Activated CD4-positive, alpha-beta T cell treated with anti-CD3 and anti-CD28 coated beads, Interleukin-2, amount 10 ng/mL, durations not matched to agents 24 days and 14 days (primary cell): ENCODE measurements around the gene EVA1A. TPM values are rescaled to one million over a fixed set of nuclear protein-coding genes. Genes with fewer than 3 reads are reported as not detected.

Experiments used
- DNase-seq: peaks from one replicate; pipeline ENCODE4 v3.0.0; 2022
- H3K27ac Mint-ChIP-seq: one replicate; pipeline ENCODE4 v1.8.0; 2022; ENCODE audit warnings: mild to moderate bottlenecking, mixed read lengths
- H3K27me3 Mint-ChIP-seq: one replicate; pipeline ENCODE4 v1.8.0; 2022; ENCODE audit warnings: mixed read lengths
- H3K36me3 Mint-ChIP-seq: one replicate; pipeline ENCODE4 v1.8.0; 2022; ENCODE audit warnings: low read depth, mild to moderate bottlenecking, mixed read lengths
- H3K4me1 Mint-ChIP-seq: one replicate; pipeline ENCODE4 v1.8.0; 2021; ENCODE audit warnings: mixed read lengths
- H3K4me3 Mint-ChIP-seq: one replicate; pipeline ENCODE4 v1.8.0; 2022; ENCODE audit warnings: mild to moderate bottlenecking, moderate library complexity, mixed read lengths
- H3K9me3 Mint-ChIP-seq: one replicate; pipeline ENCODE4 v1.8.0; 2021; ENCODE audit warnings: mixed read lengths
- intact Hi-C: fragments of 100-400 bp; cut with micrococcal nuclease; formaldehyde crosslinking; loops from one replicate; pipeline ENCODE4 v1.15.1; 2023
- total RNA-seq: library from RNA; stranded (reverse); gene quantifications from 2 replicates; pipeline ENCODE4 v1.2.3, GENCODE V29; 2022

Gene EVA1A
- total RNA-seq, 1 donor from 2014 or later, result not detected

DNA sequence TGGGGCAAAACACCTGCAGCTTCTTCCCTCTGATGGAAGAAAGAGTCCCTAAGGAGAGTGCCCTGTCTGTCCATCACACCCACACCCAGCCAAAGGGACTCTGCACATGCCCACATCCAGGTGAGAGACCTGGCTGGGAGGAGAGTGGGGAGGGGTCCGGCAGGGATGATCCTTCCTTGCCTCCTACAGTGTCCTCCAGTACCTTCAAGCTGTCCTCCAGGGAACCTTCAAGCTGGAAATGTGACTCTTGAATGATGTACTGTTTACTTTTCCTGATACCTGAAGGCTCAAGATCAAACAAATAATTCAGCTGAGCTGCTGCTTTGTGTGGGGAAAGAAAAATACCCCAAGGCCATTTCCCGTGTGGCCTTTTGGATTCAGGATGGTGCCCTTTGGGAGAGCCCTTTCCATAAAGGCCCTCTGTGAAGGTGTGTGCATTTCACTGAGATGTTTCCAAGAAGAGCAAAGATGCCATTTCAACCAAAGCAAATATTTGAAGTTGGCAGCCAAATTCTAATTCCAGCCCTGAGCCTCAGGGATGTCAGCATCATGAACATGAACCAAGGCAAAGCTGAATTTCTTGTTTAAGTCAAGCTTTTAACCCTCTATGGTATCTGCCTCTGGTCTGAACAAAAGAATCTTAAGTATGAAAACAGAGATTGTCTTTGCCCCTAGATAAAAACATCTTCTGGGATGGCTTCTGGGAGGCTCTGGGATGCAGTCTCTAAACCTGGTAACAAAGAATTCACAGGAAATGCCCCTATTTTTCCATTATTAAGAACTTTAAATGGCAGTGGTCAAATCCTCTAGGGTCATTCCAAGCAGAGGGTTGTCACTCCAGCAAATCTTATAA is 11.1 kb downstream of the EVA1A start:
- peaks cover 6% of the 10 kb centered on the region for H3K27me3 Mint-ChIP-seq
- DNase-seq, result no peak
- no peak overlapping the region for H3K27ac Mint-ChIP-seq
- intact Hi-C loops, result no loop called here
- no peaks in the 10 kb centered on the region for H3K36me3 Mint-ChIP-seq
- H3K4me3 Mint-ChIP-seq, result no peak overlapping the region
- no peaks in the 10 kb centered on the region for H3K9me3 Mint-ChIP-seq
- no peaks in the 10 kb centered on the region for H3K4me1 Mint-ChIP-seq

DNA sequence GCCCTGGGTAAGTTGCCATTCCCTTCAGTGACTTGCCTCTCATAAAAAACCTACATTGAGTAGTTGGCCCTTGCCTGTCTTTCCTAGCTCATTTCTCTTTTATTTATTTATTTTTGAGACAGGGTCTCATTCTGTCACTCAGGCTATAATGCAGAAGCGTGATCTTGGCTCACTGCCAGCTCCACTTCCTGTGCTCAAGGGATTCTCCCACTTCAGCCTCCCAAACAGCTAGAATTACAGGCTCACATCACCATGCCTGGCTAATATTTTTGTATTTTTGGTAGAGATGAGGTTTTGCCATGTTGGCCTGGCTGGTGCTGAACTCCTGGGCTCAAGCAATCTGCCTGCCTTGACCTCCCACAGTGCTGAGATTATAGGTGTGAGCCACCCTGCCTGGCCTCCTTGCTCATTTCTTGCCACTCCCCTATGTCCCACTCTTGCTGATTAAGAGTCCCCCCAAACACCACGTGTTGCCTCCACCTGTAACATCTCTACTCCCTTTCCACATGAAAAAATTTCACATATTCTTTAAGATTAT is 12.6 kb downstream of the EVA1A start:
- no peak for DNase-seq
- no peaks in the 10 kb centered on the region for H3K36me3 Mint-ChIP-seq
- no peak overlapping the region for H3K27ac Mint-ChIP-seq
- no peak overlapping the region for H3K4me3 Mint-ChIP-seq
- intact Hi-C loops, result no loop called here
- H3K4me1 Mint-ChIP-seq, result no peaks in the 10 kb centered on the region
- no peaks in the 10 kb centered on the region for H3K9me3 Mint-ChIP-seq
- H3K27me3 Mint-ChIP-seq, result peaks cover 6% of the 10 kb centered on the region

DNA sequence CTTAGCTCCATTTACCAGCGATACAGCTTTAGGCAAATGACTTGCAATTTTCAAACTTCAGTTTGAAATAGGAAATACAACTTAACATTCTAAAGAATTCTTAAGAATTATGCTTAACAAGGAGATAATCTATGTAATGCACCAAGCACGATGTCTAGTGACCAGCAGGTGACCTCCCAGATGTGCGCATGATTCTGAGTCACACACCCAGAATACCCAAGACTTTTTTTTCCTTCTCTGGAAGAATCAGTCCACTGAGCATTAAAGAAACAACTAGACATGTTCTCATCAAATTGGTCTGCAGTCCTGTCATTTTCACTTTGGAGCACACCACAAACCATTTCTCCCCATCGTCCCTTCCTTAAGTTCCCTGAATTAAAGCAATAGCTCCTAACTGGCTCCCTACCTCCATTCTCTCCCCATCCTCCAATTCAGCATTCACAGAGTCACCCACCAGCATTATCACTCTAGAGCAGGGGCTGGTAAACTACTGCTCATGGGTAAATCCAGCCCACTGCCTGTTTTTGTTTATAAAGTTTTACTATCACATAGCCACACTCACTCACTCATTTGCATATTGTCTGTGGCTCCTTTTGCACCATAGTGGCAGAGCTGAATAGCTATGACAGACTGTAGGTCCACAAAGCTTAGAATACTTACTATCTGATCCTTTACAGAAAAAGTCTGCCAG is 13.2 kb downstream of the EVA1A start:
- intact Hi-C loops, result no loop called here
- no peak overlapping the region for H3K27ac Mint-ChIP-seq
- peaks cover 2% of the 10 kb centered on the region for H3K27me3 Mint-ChIP-seq
- no peak for DNase-seq
- no peaks in the 10 kb centered on the region for H3K4me1 Mint-ChIP-seq
- no peaks in the 10 kb centered on the region for H3K9me3 Mint-ChIP-seq
- no peak overlapping the region for H3K4me3 Mint-ChIP-seq
- H3K36me3 Mint-ChIP-seq, result no peaks in the 10 kb centered on the region

DNA sequence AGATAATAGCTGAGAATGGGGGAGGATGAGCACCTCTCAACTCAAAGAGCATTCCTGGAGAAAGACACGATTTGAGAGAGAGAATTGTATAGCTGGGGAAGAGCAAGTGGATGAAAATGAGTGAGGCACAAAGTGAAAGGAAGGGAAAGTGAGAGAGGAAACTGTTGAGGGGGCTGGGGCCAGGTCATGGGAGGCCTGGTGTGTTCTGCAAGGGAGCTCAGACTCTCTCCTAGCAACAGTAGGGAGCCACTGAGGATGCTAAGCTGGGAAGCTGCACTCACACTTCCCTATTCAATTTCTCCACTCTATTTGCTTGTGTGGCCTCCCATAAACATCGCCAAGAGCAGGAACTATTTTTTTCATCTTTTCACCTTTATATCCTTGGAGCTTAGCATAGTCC is 14.8 kb downstream of the EVA1A start:
- no peak for DNase-seq
- Mint-ChIP-seq H3K36me3 (no peaks in the 10 kb centered on the region), H3K4me1 (no peaks in the 10 kb centered on the region), H3K27ac (no peak overlapping the region), H3K27me3 (peaks cover 2% of the 10 kb centered on the region), H3K9me3 (no peaks in the 10 kb centered on the region), H3K4me3 (no peak overlapping the region)
- intact Hi-C loops, result no loop called here

DNA sequence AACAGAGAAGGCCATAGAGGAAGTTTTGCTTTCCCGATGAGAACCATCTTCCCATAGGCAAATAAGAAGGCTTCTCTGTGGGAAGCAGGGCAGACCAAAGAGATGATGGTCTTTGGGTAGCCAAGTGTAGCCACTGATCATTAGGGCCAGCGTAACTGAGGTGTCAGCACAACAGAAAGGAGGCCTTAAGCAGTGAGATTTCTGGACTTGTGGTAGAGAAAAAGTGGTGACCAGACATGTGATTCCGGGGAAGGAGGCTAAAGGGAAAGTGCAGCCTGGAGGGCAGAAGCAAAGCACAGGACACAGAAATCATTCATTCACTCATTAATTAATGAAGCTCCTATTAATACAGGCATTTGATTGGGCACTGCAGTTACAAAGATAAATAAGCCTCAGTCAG is 15.4 kb downstream of the EVA1A start:
- Mint-ChIP-seq H3K27me3 (peaks cover 2% of the 10 kb centered on the region), H3K9me3 (no peaks in the 10 kb centered on the region), H3K36me3 (no peaks in the 10 kb centered on the region), H3K4me3 (no peak overlapping the region), H3K27ac (no peak overlapping the region), H3K4me1 (no peaks in the 10 kb centered on the region)
- no peak for DNase-seq
- intact Hi-C loops, result no loop called here

DNA sequence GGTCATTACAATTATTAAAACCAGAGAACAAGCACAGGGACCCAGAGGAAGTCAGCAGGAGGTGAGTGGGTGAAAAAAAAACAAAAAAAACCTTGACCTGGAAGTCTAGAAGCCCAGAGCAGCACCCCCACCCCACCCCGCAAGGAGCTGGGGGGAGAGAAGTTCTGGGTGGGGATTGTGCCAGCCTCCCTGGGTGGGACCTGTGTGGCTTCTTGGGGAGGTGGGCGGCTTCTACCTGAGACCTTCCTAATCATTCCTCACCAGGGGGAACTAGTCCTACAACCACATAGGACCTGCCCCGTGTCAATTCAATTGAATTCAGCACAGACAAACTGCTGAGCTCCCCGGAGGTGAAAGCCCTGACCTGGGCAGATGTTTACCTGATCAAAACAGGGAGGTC is 17.3 kb downstream of the EVA1A start:
- Mint-ChIP-seq H3K27me3 (peaks cover 2% of the 10 kb centered on the region), H3K27ac (no peak overlapping the region), H3K4me1 (no peaks in the 10 kb centered on the region), H3K9me3 (no peaks in the 10 kb centered on the region), H3K36me3 (no peaks in the 10 kb centered on the region), H3K4me3 (no peak overlapping the region)
- DNase-seq, result no peak
- intact Hi-C loops, result no loop called here

DNA sequence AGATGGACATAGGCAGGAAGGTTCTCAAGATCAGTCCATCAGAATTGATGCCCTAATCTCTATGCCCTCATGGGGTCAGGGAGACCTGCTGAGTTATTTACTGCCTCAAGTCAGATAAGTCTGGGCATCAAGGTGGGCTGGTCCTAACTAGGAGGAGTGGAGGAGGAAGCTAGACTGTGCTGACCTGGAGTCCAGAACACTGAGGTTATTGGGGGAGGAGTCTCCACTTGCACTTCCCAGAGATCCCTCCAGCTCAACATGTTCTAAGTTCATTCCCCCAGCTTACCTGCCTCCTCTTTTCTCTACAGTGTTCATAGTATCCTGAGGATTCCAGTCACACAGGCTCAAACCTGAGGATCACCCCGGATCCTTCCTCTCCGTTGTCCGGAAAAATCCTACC is 19.3 kb downstream of the EVA1A start:
- Mint-ChIP-seq H3K9me3 (no peaks in the 10 kb centered on the region), H3K36me3 (no peaks in the 10 kb centered on the region), H3K4me3 (no peak overlapping the region), H3K27me3 (peaks cover 4% of the 10 kb centered on the region), H3K27ac (no peak overlapping the region), H3K4me1 (no peaks in the 10 kb centered on the region)
- no peak for DNase-seq
- intact Hi-C loops, result no loop called here

DNA sequence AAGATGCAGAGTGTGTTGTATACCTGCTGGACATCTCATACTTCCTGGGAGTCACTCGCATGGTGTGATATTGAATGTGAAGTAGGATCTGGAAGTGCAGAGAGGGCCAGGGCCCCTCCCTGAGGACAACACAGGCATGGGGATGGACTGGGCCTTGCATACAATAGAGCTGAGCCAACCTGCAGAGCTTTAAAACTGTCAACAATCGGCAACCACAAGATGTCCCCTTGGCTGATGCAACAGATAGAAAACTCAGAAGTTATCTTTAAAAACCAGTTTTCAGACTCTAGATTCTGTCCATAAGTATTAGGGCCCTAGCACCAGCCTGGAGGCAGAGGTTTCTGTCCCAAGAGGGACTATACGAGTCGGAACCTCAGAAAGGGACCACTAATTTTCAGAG is 19.7 kb downstream of the EVA1A start:
- no peak overlapping the region for H3K27ac Mint-ChIP-seq
- intact Hi-C loops, result no loop called here
- H3K36me3 Mint-ChIP-seq, result no peaks in the 10 kb centered on the region
- DNase-seq, result no peak
- no peak overlapping the region for H3K4me3 Mint-ChIP-seq
- no peaks in the 10 kb centered on the region for H3K9me3 Mint-ChIP-seq
- peaks cover 4% of the 10 kb centered on the region for H3K27me3 Mint-ChIP-seq
- H3K4me1 Mint-ChIP-seq, result no peaks in the 10 kb centered on the region

DNA sequence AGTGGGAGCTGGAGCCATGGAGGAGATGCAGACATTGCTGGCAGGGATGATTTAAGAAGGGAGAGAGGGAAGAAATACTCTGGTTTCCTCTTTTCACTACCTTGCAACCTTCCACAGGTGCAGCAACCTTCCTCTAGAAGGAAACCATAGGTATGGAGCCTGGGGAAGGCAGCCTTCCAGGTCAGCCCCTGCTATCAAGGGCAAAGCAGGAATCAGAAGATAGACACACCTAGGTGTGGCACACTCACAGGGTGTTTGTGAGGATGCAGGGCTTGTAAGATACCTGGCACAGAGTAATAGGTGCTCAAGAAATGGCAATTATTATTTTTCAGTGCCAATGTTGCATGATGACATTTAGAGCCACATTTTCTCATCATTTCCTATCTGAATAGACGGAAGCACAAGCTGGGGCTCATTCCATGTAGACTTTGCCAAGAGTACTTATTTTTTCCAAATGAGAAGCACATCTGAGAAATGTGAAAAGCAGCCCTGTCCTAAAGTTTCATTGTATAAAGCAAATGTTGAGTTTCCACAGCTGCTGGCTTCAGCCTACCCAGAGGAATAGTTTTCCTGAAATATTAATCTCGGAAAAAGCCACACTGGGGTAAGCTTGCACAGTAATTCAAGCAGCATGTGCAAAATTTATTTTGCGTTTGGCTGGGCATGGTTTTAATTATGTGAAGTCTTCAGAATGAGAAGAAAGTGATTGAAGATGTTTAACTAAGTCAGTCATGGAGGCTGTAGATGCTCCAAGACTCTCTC is 20.6 kb downstream of the EVA1A start:
- H3K9me3 Mint-ChIP-seq, result no peaks in the 10 kb centered on the region
- DNase-seq, result no peak
- intact Hi-C loops, result no loop called here
- no peak overlapping the region for H3K4me3 Mint-ChIP-seq
- H3K27me3 Mint-ChIP-seq, result peaks cover 9% of the 10 kb centered on the region
- H3K27ac Mint-ChIP-seq, result no peak overlapping the region
- no peaks in the 10 kb centered on the region for H3K36me3 Mint-ChIP-seq
- H3K4me1 Mint-ChIP-seq, result no peaks in the 10 kb centered on the region

DNA sequence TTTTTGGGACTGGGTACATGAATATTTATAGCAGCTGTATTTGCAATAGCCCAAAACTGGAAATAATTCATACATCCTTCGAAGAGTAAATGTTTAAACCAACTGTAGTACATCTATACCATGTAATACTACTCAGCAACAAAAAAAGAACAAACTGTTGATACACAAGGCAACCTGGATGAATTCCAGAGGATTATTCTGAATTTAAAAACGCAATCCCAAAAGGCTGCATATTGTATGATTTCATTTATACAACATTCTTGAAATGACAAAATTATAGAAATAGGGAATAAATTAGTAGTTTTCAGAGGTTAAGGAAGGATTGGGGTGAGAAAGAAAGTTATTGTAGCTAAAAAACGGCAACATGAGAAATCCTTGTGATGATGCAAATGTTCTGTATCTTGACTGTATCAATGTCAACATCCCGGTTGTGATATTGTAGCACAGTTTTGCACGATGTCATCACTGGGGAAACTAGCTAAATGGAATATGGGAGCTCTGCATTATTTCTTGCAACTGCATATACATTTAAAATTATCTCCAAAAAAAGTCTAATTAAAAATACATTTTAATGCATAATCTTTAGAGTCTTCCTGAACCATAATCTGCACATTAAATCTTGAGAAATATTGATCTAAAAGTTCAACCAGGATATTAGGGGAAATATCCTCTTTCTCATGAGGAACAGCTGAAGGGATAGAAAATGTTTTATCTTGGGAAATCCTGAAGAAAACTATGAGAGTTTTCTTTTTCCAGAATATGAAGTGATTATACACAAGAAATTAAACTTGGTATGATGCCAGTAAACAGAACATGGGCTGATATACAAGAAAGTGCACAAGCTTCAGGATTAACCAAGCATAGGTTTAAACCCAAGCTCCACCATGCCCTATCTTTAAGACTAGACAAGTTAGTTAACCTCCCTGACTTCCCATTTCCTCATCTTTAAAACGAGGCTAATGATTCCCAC is 21.9 kb downstream of the EVA1A start:
- Mint-ChIP-seq H3K4me1 (no peaks in the 10 kb centered on the region), H3K27me3 (peaks cover 11% of the 10 kb centered on the region), H3K4me3 (no peak overlapping the region), H3K36me3 (no peaks in the 10 kb centered on the region), H3K27ac (no peak overlapping the region), H3K9me3 (no peaks in the 10 kb centered on the region)
- intact Hi-C loops, result no loop called here
- DNase-seq, result no peak

DNA sequence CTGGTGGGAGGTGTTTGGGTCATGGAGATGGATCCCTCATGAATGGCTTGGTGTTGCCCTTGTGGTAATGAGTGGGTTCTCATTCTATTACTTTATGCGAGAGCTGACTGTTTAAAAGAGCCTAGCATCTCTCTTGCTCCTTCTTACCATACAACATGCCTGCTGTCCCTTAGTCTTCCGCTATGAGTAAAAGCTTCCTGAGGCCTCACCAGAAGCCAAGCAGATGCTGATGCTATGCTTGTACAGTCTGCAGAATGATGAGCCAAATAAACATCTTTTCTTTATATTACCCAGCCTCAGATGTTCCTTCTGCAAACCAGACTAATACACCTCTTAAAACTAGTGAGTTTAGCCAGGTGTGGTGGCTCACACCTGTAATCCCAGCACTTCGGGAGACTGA is 23.1 kb downstream of the EVA1A start:
- H3K27me3 Mint-ChIP-seq, result peaks cover 11% of the 10 kb centered on the region
- H3K27ac Mint-ChIP-seq, result no peak overlapping the region
- DNase-seq, result no peak
- H3K9me3 Mint-ChIP-seq, result no peaks in the 10 kb centered on the region
- no peaks in the 10 kb centered on the region for H3K4me1 Mint-ChIP-seq
- H3K4me3 Mint-ChIP-seq, result no peak overlapping the region
- intact Hi-C loops, result no loop called here
- no peaks in the 10 kb centered on the region for H3K36me3 Mint-ChIP-seq

DNA sequence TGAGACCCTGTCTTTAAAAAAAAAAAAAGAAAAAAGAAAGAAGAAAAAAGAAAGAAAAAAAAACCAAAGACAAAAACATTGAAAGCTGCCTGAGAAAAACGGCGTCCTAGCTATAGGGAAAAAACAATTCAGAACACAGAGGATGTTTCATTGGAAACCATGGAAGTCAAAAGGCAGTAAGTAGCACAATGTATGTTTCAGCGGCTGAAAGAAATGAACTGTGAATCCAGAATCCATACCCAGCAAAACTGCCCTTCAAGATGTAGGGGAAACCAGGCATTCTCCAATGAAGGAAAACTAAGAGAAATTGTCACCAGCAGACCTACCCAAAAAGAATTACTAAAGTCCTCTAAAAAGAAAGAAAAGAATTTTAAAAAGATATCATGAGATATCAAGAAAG is 27.6 kb downstream of the EVA1A start:
- intact Hi-C loops, result no loop called here
- Mint-ChIP-seq H3K27ac (no peak overlapping the region), H3K9me3 (no peaks in the 10 kb centered on the region), H3K4me1 (no peaks in the 10 kb centered on the region), H3K4me3 (no peak overlapping the region), H3K36me3 (no peaks in the 10 kb centered on the region), H3K27me3 (peaks cover 21% of the 10 kb centered on the region)
- no peak for DNase-seq

DNA sequence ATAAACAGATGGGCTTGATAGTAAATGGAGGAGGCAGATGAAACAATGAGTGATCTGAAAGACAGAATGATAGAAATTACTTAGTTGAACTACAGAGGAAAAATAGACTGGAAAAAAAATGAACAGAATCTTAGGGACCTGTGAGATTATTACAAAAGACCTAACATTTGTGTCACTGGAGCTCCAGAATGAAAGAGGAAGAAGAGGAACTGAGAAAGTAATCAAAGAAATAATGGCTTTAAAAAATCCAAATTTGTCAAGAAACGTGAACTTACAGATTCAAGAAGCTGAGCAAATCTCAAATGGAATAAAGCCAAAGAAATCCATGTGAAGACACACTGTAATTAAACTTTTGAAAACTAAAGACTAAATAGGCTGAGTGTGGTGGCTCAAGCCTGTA is 28.3 kb downstream of the EVA1A start:
- H3K27me3 Mint-ChIP-seq, result peaks cover 23% of the 10 kb centered on the region
- H3K27ac Mint-ChIP-seq, result no peak overlapping the region
- intact Hi-C loops, result no loop called here
- no peaks in the 10 kb centered on the region for H3K36me3 Mint-ChIP-seq
- no peak overlapping the region for H3K4me3 Mint-ChIP-seq
- H3K4me1 Mint-ChIP-seq, result no peaks in the 10 kb centered on the region
- DNase-seq, result no peak
- no peaks in the 10 kb centered on the region for H3K9me3 Mint-ChIP-seq
